HL-60 (cell line): ENCODE measurements around the gene ASRGL1.

ENCODE experiments used
- DNase-seq, 2 experiments: peaks; one replicate each; pipeline ENCODE4 v3.0.0-alpha.2; 2010 to 2020; ENCODE audit warnings: low read depth in 1 of 2, low spot score in 1 of 2
- H3K27ac ChIP-seq: fragments of 250-450 bp; sonication (Bioruptor Pico); replicated peaks from 2 replicates; pipeline ENCODE4 v1.5.1; 2020; ENCODE audit warnings: mild to moderate bottlenecking, moderate library complexity
- H3K27me3 ChIP-seq: fragments of 250-450 bp; sonication (Bioruptor Pico); 2 replicates; pipeline ENCODE4 v1.5.1; 2021; ENCODE audit warnings: mild to moderate bottlenecking, moderate library complexity; ENCODE audit not compliant: insufficient read depth, poor library complexity, severe bottlenecking
- H3K4me3 ChIP-seq: replicated peaks from 2 replicates; pipeline ENCODE4 v1.5.1; 2011; ENCODE audit warnings: mild to moderate bottlenecking, control low read depth, low read length; ENCODE audit not compliant: insufficient read depth
- GABPA ChIP-seq: IDR thresholded peaks from 2 replicates; pipeline ENCODE4 v1.6.1; 2012; ENCODE audit warnings: low read depth
- POLR2AphosphoS5 ChIP-seq: IDR thresholded peaks from 2 replicates; pipeline ENCODE4 v1.6.1; 2012; ENCODE audit warnings: low read depth
- REST ChIP-seq: IDR thresholded peaks from 2 replicates; pipeline ENCODE4 v1.6.1; 2012; ENCODE audit warnings: low read depth; ENCODE audit not compliant: insufficient replicate concordance
- SPI1 ChIP-seq: IDR thresholded peaks from 2 replicates; pipeline ENCODE4 v1.6.1; 2012; ENCODE audit warnings: low read depth, mild to moderate bottlenecking, borderline replicate concordance
- TF ChIP-seq, protein P1 (sequence below): IDR thresholded peaks from one replicate; pipeline ENCODE4 v1.5.1; 2011; ENCODE audit warnings: low read length, control low read depth, inconsistent platforms; ENCODE audit not compliant: insufficient read depth

The ASRGL1 gene

GRCh38 chr11:62398011-62398994 is 61.1 kb downstream of the ASRGL1 start:
- peak overlapping the region; percentile 67 for H3K27ac ChIP-seq
- peak; percentile 74 to 89 for DNase-seq
- TF ChIP-seq, protein P1, sequence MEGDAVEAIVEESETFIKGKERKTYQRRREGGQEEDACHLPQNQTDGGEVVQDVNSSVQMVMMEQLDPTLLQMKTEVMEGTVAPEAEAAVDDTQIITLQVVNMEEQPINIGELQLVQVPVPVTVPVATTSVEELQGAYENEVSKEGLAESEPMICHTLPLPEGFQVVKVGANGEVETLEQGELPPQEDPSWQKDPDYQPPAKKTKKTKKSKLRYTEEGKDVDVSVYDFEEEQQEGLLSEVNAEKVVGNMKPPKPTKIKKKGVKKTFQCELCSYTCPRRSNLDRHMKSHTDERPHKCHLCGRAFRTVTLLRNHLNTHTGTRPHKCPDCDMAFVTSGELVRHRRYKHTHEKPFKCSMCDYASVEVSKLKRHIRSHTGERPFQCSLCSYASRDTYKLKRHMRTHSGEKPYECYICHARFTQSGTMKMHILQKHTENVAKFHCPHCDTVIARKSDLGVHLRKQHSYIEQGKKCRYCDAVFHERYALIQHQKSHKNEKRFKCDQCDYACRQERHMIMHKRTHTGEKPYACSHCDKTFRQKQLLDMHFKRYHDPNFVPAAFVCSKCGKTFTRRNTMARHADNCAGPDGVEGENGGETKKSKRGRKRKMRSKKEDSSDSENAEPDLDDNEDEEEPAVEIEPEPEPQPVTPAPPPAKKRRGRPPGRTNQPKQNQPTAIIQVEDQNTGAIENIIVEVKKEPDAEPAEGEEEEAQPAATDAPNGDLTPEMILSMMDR = no peak
- no peak for TF ChIP-seq REST
- no peak for TF ChIP-seq GABPA
- peak; percentile 41; the same call in 1 of the 2 replicates for TF ChIP-seq SPI1
- peak; percentile 85 for TF ChIP-seq POLR2AphosphoS5
- no peak overlapping the region for H3K4me3 ChIP-seq
- no peaks in the 10 kb centered on the region for H3K27me3 ChIP-seq

DNA sequence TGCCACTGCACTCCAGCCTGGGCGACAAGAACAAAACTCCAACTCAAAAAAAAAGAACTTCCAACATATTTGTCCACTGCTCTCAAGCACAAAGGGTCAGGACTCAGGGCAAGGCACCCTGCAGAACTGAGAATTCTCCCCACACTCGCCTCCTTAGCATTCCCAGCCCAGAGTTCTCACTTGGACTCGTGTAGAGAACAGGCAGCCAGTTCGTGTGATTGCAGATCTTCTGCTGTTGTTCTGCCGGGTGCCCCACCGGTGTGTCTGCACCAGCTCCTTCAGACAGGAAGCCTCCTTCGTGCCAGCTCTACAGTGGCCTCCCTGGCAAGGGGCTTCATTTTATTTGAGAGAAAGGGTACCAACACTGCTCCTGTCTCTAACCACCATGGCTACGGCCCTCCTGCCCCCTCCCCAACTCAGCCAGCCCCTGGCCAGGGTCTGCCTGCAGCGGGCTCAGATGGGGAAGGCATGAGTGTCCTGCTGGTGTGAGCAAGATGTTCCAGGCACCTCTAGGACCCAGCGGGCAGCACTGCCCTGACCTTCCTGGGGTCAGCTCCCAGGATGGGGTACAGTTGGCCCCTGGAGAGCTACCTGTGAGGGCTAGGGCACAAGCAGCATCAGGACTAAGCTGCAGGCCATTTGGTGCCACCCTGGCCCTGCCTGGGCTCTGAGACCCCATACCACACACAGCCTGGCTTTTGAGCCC is 62.1 kb downstream of the ASRGL1 start:
- Histone ChIP-seq H3K27me3 (no peaks in the 10 kb centered on the region), H3K4me3 (no peak overlapping the region), H3K27ac (peak overlapping the region; percentile 67)
- TF ChIP-seq REST = no peak
- TF ChIP-seq GABPA = no peak
- TF ChIP-seq, protein P1 = no peak
- TF ChIP-seq SPI1 = no peak
- TF ChIP-seq POLR2AphosphoS5 = no peak
- no peak for DNase-seq

DNA sequence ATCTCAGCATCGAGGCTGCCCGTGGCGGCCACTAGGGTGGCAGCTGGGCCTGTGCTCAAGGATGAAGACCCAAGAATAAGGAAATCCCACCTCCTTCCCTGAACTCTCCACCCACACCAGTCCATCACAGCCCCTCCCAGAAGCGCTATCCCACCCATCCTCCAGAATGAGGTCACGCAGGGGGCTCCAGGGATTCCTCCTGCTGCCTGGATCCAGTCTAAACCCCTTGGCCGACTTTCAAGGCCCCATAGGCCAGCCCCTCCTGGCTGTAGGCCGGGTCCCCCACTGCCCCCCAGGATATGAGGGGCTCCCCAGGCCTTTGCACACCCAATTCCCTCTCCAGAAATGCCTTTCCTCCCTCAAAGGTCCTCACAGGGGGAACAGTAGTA is 62.6 kb downstream of the ASRGL1 start:
- no peaks in the 10 kb centered on the region for H3K27me3 ChIP-seq
- TF ChIP-seq SPI1 (no peak), REST (no peak), POLR2AphosphoS5 (no peak), GABPA (no peak)
- TF ChIP-seq, protein P1 = no peak
- H3K27ac ChIP-seq = no peak overlapping the region
- DNase-seq = no peak
- H3K4me3 ChIP-seq = no peak overlapping the region
